Myometrial cell (primary cell): ENCODE results near the gene NOM1. TPM values are rescaled to one million over a fixed set of nuclear protein-coding genes. Genes with fewer than 3 reads are reported as not detected.

Source experiments
- total RNA-seq: library from RNA; depleted of rRNA; stranded (reverse); fragments of >200 nt; gene quantifications from 2 replicates; pipeline ENCODE4 v1.2.3, GENCODE V29; 2015

NOM1 gene
- 4.9 and 9.4 TPM in 2 replicates for total RNA-seq

GRCh38 chr7:156949541-156950380, at the start of gene NOM1:
Gene NOM1 (plus strand): TSS chr7:156949712. CDS start chr7:156949738, 26 bp downstream.

GRCh38 chr7:157010588-157011332, 61.2 kb downstream of the NOM1 start, which contains the start of gene MNX1:
Gene MNX1 (minus strand): TSS chr7:157010663. CDS start chr7:157010350, 313 bp downstream.

Other genes starting within 250 kb of the NOM1 start
- gene LMBR1, start 56.5 kb upstream of the NOM1 start, total RNA-seq = 22.8 and 34.6 TPM in 2 replicates
- not detected in 2 replicates for gene MNX1, start 61.0 kb downstream of the NOM1 start, total RNA-seq
- gene UBE3C, start 189.2 kb downstream of the NOM1 start, total RNA-seq = 69.5 and 75.3 TPM in 2 replicates